K562 (cell line): ENCODE data around the gene VAMP8. TPM values are rescaled to one million over a fixed set of nuclear protein-coding genes. Genes with fewer than 3 reads are reported as not detected.

ENCODE experiments used
- ATAC-seq: fragments of 200-7000 bp; cut with Tn5 transposase; 3 replicates; pipeline ENCODE4 v1.9.1; 2020; ENCODE audit warnings: moderate library complexity
- BruUV-seq: library from RNA; stranded (reverse); fragments of 400-500 nt; replicated peaks from 2 replicates; lab custom pipeline; 2021; lab: Mats Ljungman, UMichigan
- CTCF ChIA-PET: fragments of 300-600 bp; formaldehyde crosslinking; extraction: SDS; loops from one replicate; lab custom pipeline; 2021; ENCODE audit warnings: low intra/inter-chr PET ratio; lab: Yijun Ruan, JAX
- POLR2A ChIA-PET: fragments of 300-600, 350-650 bp; sonication (Branson Sonifier 250); formaldehyde crosslinking; extraction: SDS; loops from one replicate; lab custom pipeline; 2021; ENCODE audit warnings: antibody characterized with exemption, inconsistent platforms; lab: Yijun Ruan, JAX
- DNase-seq, 4 experiments: peaks; one replicate each; pipeline versions ENCODE4 v3.0.0 to v3.0.0-alpha.2; 2011 to 2018; ENCODE audit warnings: low spot score in 3 of 4, mixed read lengths in 3 of 4; ENCODE audit errors: extremely low read depth in 1 of 4
- FAIRE-seq: peaks from 2 replicates; lab custom pipeline; 2011; peaks lifted over from hg19 to GRCh38; lab: Jason Lieb, UNC
- H2AFZ ChIP-seq: 2 replicates; pipeline ENCODE4 v1.6.0; 2011; ENCODE audit warnings: low read depth, low read length, control low read depth, inconsistent platforms
- H3K27ac ChIP-seq: fragments of 200-600 bp; 3 replicates; pipeline ENCODE4 v1.8.0; 2011; ENCODE audit warnings: low read depth, mild to moderate bottlenecking, control low read depth, inconsistent platforms, low read length, moderate library complexity, mixed read lengths; ENCODE audit errors: extremely low read depth
- H3K27me3 ChIP-seq, 2 experiments: fragments of 300-600 bp in 1 of 2; 2 replicates in 1 of 2; 3 replicates in 1 of 2; pipeline versions ENCODE4 v1.6.0 to v1.8.0; 2011; ENCODE audit warnings: inconsistent platforms in 2 of 2, low read length in 2 of 2, mild to moderate bottlenecking in 1 of 2, mixed read lengths in 1 of 2, moderate library complexity in 1 of 2; ENCODE audit not compliant: control insufficient read depth in 2 of 2, insufficient read depth in 2 of 2
- H3K36me3 ChIP-seq: fragments of 300-600 bp; 3 replicates; pipeline ENCODE4 v1.8.0; 2011; ENCODE audit warnings: mild to moderate bottlenecking, low read length, inconsistent platforms; ENCODE audit not compliant: control insufficient read depth, insufficient read depth
- H3K4me1 ChIP-seq, 2 experiments: fragments of 200-600 bp in 1 of 2; replicated peaks in 1 of 2; 2 replicates in 1 of 2; 3 replicates in 1 of 2; pipeline versions ENCODE4 v1.5.1 to v1.8.0; 2011; ENCODE audit warnings: inconsistent platforms in 2 of 2, low read length in 2 of 2, mild to moderate bottlenecking in 1 of 2, mixed read lengths in 1 of 2, moderate library complexity in 1 of 2; ENCODE audit not compliant: control insufficient read depth in 2 of 2, insufficient read depth in 2 of 2
- H3K4me2 ChIP-seq: 2 replicates; pipeline ENCODE4 v1.6.1; 2011; ENCODE audit warnings: low read length, control low read depth, inconsistent platforms, mixed read lengths; ENCODE audit not compliant: insufficient read depth
- H3K4me3 ChIP-seq: fragments of 200-600 bp; sonication (generic), shearing (Covaris generic); 2 replicates; pipeline ENCODE4 v1.5.1; 2016; ENCODE audit warnings: control low read depth, inconsistent platforms
- H3K79me2 ChIP-seq: fragments of 200-600 bp; 3 replicates; pipeline ENCODE4 v1.8.0; 2011; ENCODE audit warnings: low read length, inconsistent platforms; ENCODE audit not compliant: control insufficient read depth, insufficient read depth
- H3K9ac ChIP-seq, 2 experiments: 2 replicates each; pipeline versions ENCODE4 v1.6.0 to v1.6.1; 2011; ENCODE audit warnings: low read depth in 2 of 2, low read length in 2 of 2, control low read depth in 1 of 2, inconsistent platforms in 1 of 2, mild to moderate bottlenecking in 1 of 2, mixed read lengths in 1 of 2; ENCODE audit not compliant: insufficient read depth in 1 of 2
- H3K9me1 ChIP-seq: one replicate; pipeline ENCODE4 v1.6.0; 2011; ENCODE audit warnings: inconsistent platforms, mild to moderate bottlenecking, low read length, moderate library complexity; ENCODE audit not compliant: control insufficient read depth, insufficient read depth
- H3K9me3 ChIP-seq: replicated peaks from 2 replicates; pipeline ENCODE4 v1.5.1; 2011; ENCODE audit warnings: low read depth, low read length, inconsistent platforms; ENCODE audit not compliant: control insufficient read depth, insufficient read depth
- H4K20me1 ChIP-seq: replicated peaks from 2 replicates; pipeline ENCODE4 v1.6.1; 2011; ENCODE audit warnings: low read length, inconsistent platforms, mixed read lengths; ENCODE audit not compliant: control insufficient read depth, insufficient read depth
- ATF6 ChIP-seq: sonication (generic); formaldehyde crosslinking; IDR thresholded peaks from 2 replicates; pipeline ENCODE4 v1.4.0; 2020; ENCODE audit warnings: mild to moderate bottlenecking, missing genetic modification reagents
- BDP1 ChIP-seq: IDR thresholded peaks from 3 replicates; pipeline ENCODE4 v1.6.1; 2011; ENCODE audit not compliant: insufficient read length, insufficient read depth
- CBX2 ChIP-seq: fragments of 200-600 bp; sonication (generic); IDR thresholded peaks from one replicate; pipeline ENCODE4 v1.6.1; 2012; ENCODE audit warnings: mild to moderate bottlenecking, low read length, inconsistent platforms; ENCODE audit not compliant: insufficient read depth, poor library complexity, severe bottlenecking
- CHD1 ChIP-seq: fragments of 200-600 bp; sonication (generic); IDR thresholded peaks from one replicate; pipeline ENCODE4 v1.6.1; 2012; ENCODE audit warnings: mild to moderate bottlenecking, moderate library complexity, low read length, inconsistent platforms
- HOXB6 ChIP-seq: fragments of 250-450 bp; sonication (Bioruptor Pico); IDR thresholded peaks from 2 replicates; pipeline ENCODE4 v1.5.1; 2022; ENCODE audit warnings: mild to moderate bottlenecking, borderline replicate concordance
- KLF10 ChIP-seq: fragments of 250-450 bp; sonication (Bioruptor Pico); IDR thresholded peaks from 2 replicates; pipeline ENCODE4 v1.6.1; 2021; ENCODE audit warnings: matching md5 sums
- MEF2A ChIP-seq: IDR thresholded peaks from 2 replicates; pipeline ENCODE4 v1.6.1; 2011; ENCODE audit warnings: low read depth, mild to moderate bottlenecking, low read length, moderate library complexity; ENCODE audit not compliant: control insufficient read depth
- SIN3B ChIP-seq: fragments of 450-650 bp; IDR thresholded peaks from 2 replicates; pipeline ENCODE4 v1.6.1; 2017; ENCODE audit warnings: low read depth, mild to moderate bottlenecking, moderate library complexity
- SOX6 ChIP-seq: fragments of 450-650 bp; IDR thresholded peaks from 2 replicates; pipeline ENCODE4 v1.6.1; 2014; ENCODE audit warnings: mild to moderate bottlenecking
- UBTF ChIP-seq, 2 experiments: IDR thresholded peaks; 2 replicates each; pipeline ENCODE4 v1.6.1; 2012; ENCODE audit warnings: improper control_type of control experiment in 2 of 2, low read depth in 2 of 2, low read length in 2 of 2, borderline replicate concordance in 1 of 2
- YY1 ChIP-seq, 3 experiments: IDR thresholded peaks; 2 replicates each; pipeline ENCODE4 v1.6.1; 2011; ENCODE audit warnings: low read length in 2 of 3, mild to moderate bottlenecking in 2 of 3, moderate library complexity in 2 of 3, borderline replicate concordance in 1 of 3, control low read depth in 1 of 3, low read depth in 1 of 3; ENCODE audit not compliant: insufficient read depth in 3 of 3, insufficient replicate concordance in 2 of 3, control insufficient read depth in 1 of 3, insufficient read length in 1 of 3; ENCODE audit errors: extremely low read depth in 1 of 3
- ZNF583 ChIP-seq: fragments of 250-450 bp; sonication (Bioruptor Pico); IDR thresholded peaks from 2 replicates; pipeline ENCODE4 v1.4.0; 2020
- WGBS: fragments of 100-300 bp; shearing (Covaris generic); methylation state at CpG from one replicate; pipeline ENCODE4 v1.1.6; 2016; ENCODE audit warnings: low coverage, mixed read lengths; ENCODE audit not compliant: insufficient coverage; ENCODE audit errors: missing lambda C conversion rate; 5-methylcytosine and 5-hydroxymethylcytosine counted together
- in situ Hi-C: fragments of 300-500 bp; cut with MboI; formaldehyde crosslinking; loops from 4 replicates; pipeline ENCODE4 v1.15.0; 2018; ENCODE audit warnings: inconsistent platforms, mixed read lengths
- intact Hi-C: fragments of 100-400 bp; cut with micrococcal nuclease; formaldehyde crosslinking; loops from 2 replicates; pipeline ENCODE4 v1.14.2; 2022
- polyA plus RNA-seq, 8 experiments: library from polyadenylated mRNA; depleted of rRNA in 4 of 8; stranded (reverse) in 5 of 8; unstranded in 3 of 8; fragments of >200 nt; fragmentation: Nextera tagmentation in 2 of 8; fragmentation: Illumina TruSeq in 1 of 8; extraction: Ambion mirVana in 2 of 8; extraction: Trizol in 1 of 8; gene quantifications; 2 replicates each; pipeline versions ENCODE4 v1.2.1 to v1.2.3, GENCODE V29; 2011 to 2014; ENCODE audit warnings: inconsistent platforms in 1 of 8, missing spikeins in 1 of 8
- total RNA-seq, 7 experiments: library from RNA; depleted of rRNA in 6 of 7; stranded (reverse); fragments of >200 nt in 6 of 7; fragmentation: Illumina TruSeq in 2 of 7; extraction: Trizol in 2 of 7; gene quantifications; 2 replicates each; pipeline versions ENCODE4 v1.2.1 to v1.2.3, GENCODE V29; 2011 to 2021; ENCODE audit warnings: low replicate concordance in 1 of 7

The VAMP8 gene
- total and polyA plus RNA-seq, 9 of the 15 experiments (the other 6 are each of a cell fraction or from before 2014, with no cell fraction given): 107 to 571 (median 248) TPM

GRCh38 chr2:85575739-85576138, 1.6 kb upstream of the VAMP8 start:
- peaks cover 16 to 30% of the 10 kb centered on the region in 2 experiments for H3K4me1 ChIP-seq
- ATAC-seq (no peak), FAIRE-seq (no peak), DNase-seq (no peak)
- peaks cover 6% of the 10 kb centered on the region; the same call in 1 of the 3 replicates for H3K36me3 ChIP-seq
- no peaks in the 10 kb centered on the region for H3K27me3 ChIP-seq
- H3K4me2 ChIP-seq: no peak overlapping the region
- H3K4me3 ChIP-seq: no peak overlapping the region
- H3K9ac ChIP-seq: no peak overlapping the region
- no TSS peak for BruUV-seq
- in situ Hi-C loops: no loop called here
- H3K79me2 ChIP-seq: peaks cover 30% of the 10 kb centered on the region
- H3K27ac ChIP-seq: no peak overlapping the region
- H4K20me1 ChIP-seq: no peaks in the 10 kb centered on the region
- H2AFZ ChIP-seq: no peak overlapping the region
- H3K9me1 ChIP-seq: no peaks in the 10 kb centered on the region
- 73% methylated on average over 8 of the region's 8 CpGs for WGBS
- no peaks in the 10 kb centered on the region for H3K9me3 ChIP-seq
- intact Hi-C loops: loop anchor here (5.0 kb wide), 1 partner anchor 37 kb away; the partner anchor contains the start of gene C2orf68
- TF ChIP-seq SOX6 (no peak), YY1 (IDR thresholded peaks at IDR 0.05; ENCODE audit: borderline replicate concordance in 1 of 3, control insufficient read depth in 1 of 3, extremely low read depth in 1 of 3, insufficient read depth in 3 of 3, insufficient read length in 1 of 3, insufficient replicate concordance in 2 of 3, low read depth in 1 of 3, low read length in 2 of 3) (no peak), CHD1 (no peak), UBTF (IDR thresholded peaks at IDR 0.05; ENCODE audit: borderline replicate concordance in 1 of 2, low read depth in 2 of 2, low read length in 2 of 2) (no peak), CBX2 (no peak), SIN3B (no peak), BDP1 (no peak), ZNF583 (CRISPR knock-in tag) (no peak), ATF6 (CRISPR knock-in tag) (no peak), KLF10 (no peak), HOXB6 (CRISPR knock-in tag) (no peak), MEF2A (no peak)
- ChIA-PET CTCF (no interaction called here), POLR2A (interaction anchor here (1.0 to 1.2 kb wide), 2 partner anchors 14 to 40 kb away, joined by 3 to 4 read pairs; partner anchors contain the start of genes GGCX and USP39)
